Measurements from ENCODE around the gene FBXL7. TPM values are rescaled to one million over a fixed set of nuclear protein-coding genes. Genes with fewer than 3 reads are reported as not detected.

Gene FBXL7
- total and polyA plus RNA-seq, 2 donors (not counting 1 experiment from before 2014, with no cell fraction given): 6.4 to 12.9 TPM

- Histone ChIP-seq H3K9ac (ENCODE audit: insufficient read depth, low read length) (no peak overlapping the region), H3K9me3 (ENCODE audit: control insufficient read depth, insufficient read depth, low read depth, low read length) (no peaks in the 10 kb centered on the region), H3K27me3 (ENCODE audit: control insufficient read depth, insufficient read depth, low read length) (no peaks in the 10 kb centered on the region), H3K4me1 (ENCODE audit: control insufficient read depth, extremely low read depth, insufficient read depth, low read length) (peaks cover 2% of the 10 kb centered on the region), H3K4me2 (ENCODE audit: extremely low read depth, insufficient read depth, low read length) (no peak overlapping the region), H4K20me1 (ENCODE audit: control insufficient read depth, extremely low read depth, insufficient read depth, low read length) (no peaks in the 10 kb centered on the region), H3K4me3 (replicated peaks in 1 of 4; ENCODE audit: control extremely low read depth in 1 of 4, insufficient read depth in 1 of 4, low read depth in 3 of 4, low read length in 4 of 4) (no peak overlapping the region), H3K36me3 (ENCODE audit: control insufficient read depth, insufficient read depth, low read length) (no peaks in the 10 kb centered on the region), H3K79me2 (ENCODE audit: control insufficient read depth, insufficient read depth, low read length) (no peaks in the 10 kb centered on the region), H2AFZ (ENCODE audit: low read length) (no peak overlapping the region), H3K27ac (ENCODE audit: insufficient read depth, low read length) (no peak overlapping the region)
- TF ChIP-seq EZH2 (IDR thresholded peaks at IDR 0.05; ENCODE audit: low read length, missing control alignments) (no peak), CTCF (conservative IDR thresholded peaks at IDR 0.05 in 1 of 2, IDR thresholded peaks at IDR 0.05 in 1 of 2; ENCODE audit: low read depth in 1 of 2, low read length in 2 of 2) (no peak)
- DNase-seq (ENCODE audit: low read depth in 2 of 2): no peak
Measured at GRCh38 chr5:15584528-15584927, 84.5 kb downstream of the FBXL7 start.

GRCh38 chr5:15585128-15585527 lies 85.1 kb downstream of the FBXL7 start:
- no peaks in the 10 kb centered on the region for H4K20me1 ChIP-seq (ENCODE audit: control insufficient read depth, extremely low read depth, insufficient read depth, low read length)
- no peaks in the 10 kb centered on the region for H3K36me3 ChIP-seq (ENCODE audit: control insufficient read depth, insufficient read depth, low read length)
- H3K9me3 ChIP-seq (ENCODE audit: control insufficient read depth, insufficient read depth, low read depth, low read length): no peaks in the 10 kb centered on the region
- H3K4me2 ChIP-seq (ENCODE audit: extremely low read depth, insufficient read depth, low read length): no peak overlapping the region
- no peak for TF ChIP-seq EZH2 (IDR thresholded peaks at IDR 0.05; ENCODE audit: low read length, missing control alignments)
- TF ChIP-seq CTCF (conservative IDR thresholded peaks at IDR 0.05 in 1 of 2, IDR thresholded peaks at IDR 0.05 in 1 of 2; ENCODE audit: low read depth in 1 of 2, low read length in 2 of 2): no peak
- no peaks in the 10 kb centered on the region for H3K79me2 ChIP-seq (ENCODE audit: control insufficient read depth, insufficient read depth, low read length)
- H3K4me3 ChIP-seq (replicated peaks in 1 of 4; ENCODE audit: control extremely low read depth in 1 of 4, insufficient read depth in 1 of 4, low read depth in 3 of 4, low read length in 4 of 4): no peak overlapping the region
- no peaks in the 10 kb centered on the region for H3K27me3 ChIP-seq (ENCODE audit: control insufficient read depth, insufficient read depth, low read length)
- no peak overlapping the region for H3K27ac ChIP-seq (ENCODE audit: insufficient read depth, low read length)
- peak in 1 of 2 donors; percentile 76 for DNase-seq (ENCODE audit: low read depth in 2 of 2)
- H3K9ac ChIP-seq (ENCODE audit: insufficient read depth, low read length): no peak overlapping the region
- H2AFZ ChIP-seq (ENCODE audit: low read length): no peak overlapping the region
- peaks cover 2% of the 10 kb centered on the region for H3K4me1 ChIP-seq (ENCODE audit: control insufficient read depth, extremely low read depth, insufficient read depth, low read length)

GRCh38 chr5:15585841-15586591 lies 86.0 kb downstream of the FBXL7 start:
- H4K20me1 ChIP-seq (ENCODE audit: control insufficient read depth, extremely low read depth, insufficient read depth, low read length): no peaks in the 10 kb centered on the region
- peaks cover 2% of the 10 kb centered on the region for H3K4me1 ChIP-seq (ENCODE audit: control insufficient read depth, extremely low read depth, insufficient read depth, low read length)
- H3K9me3 ChIP-seq (ENCODE audit: control insufficient read depth, insufficient read depth, low read depth, low read length): no peaks in the 10 kb centered on the region
- H3K27me3 ChIP-seq (ENCODE audit: control insufficient read depth, insufficient read depth, low read length): no peaks in the 10 kb centered on the region
- no peaks in the 10 kb centered on the region for H3K36me3 ChIP-seq (ENCODE audit: control insufficient read depth, insufficient read depth, low read length)
- no peak overlapping the region for H3K9ac ChIP-seq (ENCODE audit: insufficient read depth, low read length)
- no peak overlapping the region for H2AFZ ChIP-seq (ENCODE audit: low read length)
- no peak overlapping the region for H3K27ac ChIP-seq (ENCODE audit: insufficient read depth, low read length)
- H3K79me2 ChIP-seq (ENCODE audit: control insufficient read depth, insufficient read depth, low read length): no peaks in the 10 kb centered on the region
- peak in 1 of 2 donors; percentile 81 for DNase-seq (ENCODE audit: low read depth in 2 of 2)
- H3K4me3 ChIP-seq (replicated peaks in 1 of 4; ENCODE audit: control extremely low read depth in 1 of 4, insufficient read depth in 1 of 4, low read depth in 3 of 4, low read length in 4 of 4): no peak overlapping the region
- H3K4me2 ChIP-seq (ENCODE audit: extremely low read depth, insufficient read depth, low read length): no peak overlapping the region
- no peak for TF ChIP-seq CTCF (conservative IDR thresholded peaks at IDR 0.05 in 1 of 2, IDR thresholded peaks at IDR 0.05 in 1 of 2; ENCODE audit: low read depth in 1 of 2, low read length in 2 of 2)

Measured in fibroblast of lung (primary cell).